ENCODE results near the gene MIER2.

Gene MIER2

DNA sequence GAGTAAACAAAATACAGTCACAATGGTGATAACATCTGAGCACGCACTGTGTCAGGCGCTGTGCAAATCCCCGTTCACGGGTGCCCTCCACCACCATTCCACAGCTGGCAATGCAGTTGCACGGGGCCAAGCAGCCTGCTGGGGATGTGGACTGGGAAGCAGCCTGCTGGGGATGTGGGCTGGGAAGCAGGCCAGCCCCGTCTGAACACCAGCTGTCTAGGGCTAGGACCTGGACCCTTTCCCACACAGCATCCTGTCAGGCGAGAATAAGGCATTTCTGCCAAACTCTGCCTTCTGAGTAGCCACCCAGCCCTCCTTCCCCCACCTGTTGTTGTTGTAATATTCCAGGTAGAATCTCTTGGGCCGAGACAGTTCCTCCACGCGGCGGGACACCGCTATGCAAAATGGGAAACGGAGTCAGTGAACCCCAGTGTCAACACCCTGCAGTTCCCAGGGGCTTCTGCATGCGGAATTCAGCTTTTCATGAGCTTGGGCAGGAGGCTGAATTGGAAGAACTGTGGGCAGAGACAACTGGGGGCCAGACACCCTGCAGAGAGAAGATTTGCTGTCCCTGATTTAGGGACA lies 27.8 kb upstream of the MIER2 start:
- Mint-ChIP-seq H3K4me3 (no peak overlapping the region), H3K4me1 (no peaks in the 10 kb centered on the region)
- no peak for DNase-seq

DNA sequence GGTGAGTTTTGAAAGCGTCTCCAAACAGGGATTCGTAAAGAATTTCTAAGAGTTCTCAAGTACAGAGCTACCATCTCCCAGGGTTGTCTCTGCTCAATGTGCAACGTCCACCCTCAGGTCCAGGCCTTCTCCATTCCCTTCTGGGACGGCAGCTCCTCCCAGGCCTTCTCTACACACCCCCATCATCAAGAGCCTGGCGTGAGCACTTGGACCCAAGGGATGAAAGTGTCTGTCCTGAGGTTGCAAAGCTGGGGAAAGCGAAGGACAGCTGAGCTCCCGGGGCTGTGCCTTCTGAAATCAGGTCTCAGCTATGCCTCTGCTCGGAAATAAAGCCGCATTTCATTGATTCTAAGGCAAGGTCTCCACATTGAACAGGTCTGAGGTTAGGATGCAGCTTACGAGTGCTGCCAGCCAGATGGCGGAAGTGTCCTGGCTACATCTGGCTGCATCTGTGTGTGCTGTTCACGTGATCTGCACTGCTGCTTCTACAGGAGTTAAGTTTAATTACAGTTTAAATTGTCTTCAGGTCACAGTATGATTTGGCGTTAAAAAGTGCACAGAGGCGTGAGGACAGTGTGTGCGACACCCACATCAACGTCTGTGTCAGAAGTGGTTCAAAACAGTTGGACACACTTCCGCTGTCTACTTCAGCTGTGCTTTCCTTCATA lies 27.0 kb upstream of the MIER2 start:
- H3K4me1 Mint-ChIP-seq, result no peaks in the 10 kb centered on the region
- no peaks in the 10 kb centered on the region for H3K9me3 Mint-ChIP-seq
- H3K4me3 Mint-ChIP-seq, result no peak overlapping the region
- CTCF ChIA-PET, result interaction anchor here (1.7 kb wide), 1 partner anchor 139 kb away, joined by 4 read pairs; no protein-coding TSS in a partner anchor
- no peak for DNase-seq
- H3K36me3 Mint-ChIP-seq, result no peaks in the 10 kb centered on the region
- H3K27ac Mint-ChIP-seq, result no peak overlapping the region
- H3K27me3 Mint-ChIP-seq, result peaks cover 38% of the 10 kb centered on the region

More for the DNA sequence above, 27.8 kb upstream of the MIER2 start:
- Mint-ChIP-seq H3K9me3 (no peaks in the 10 kb centered on the region), H3K27ac (no peak overlapping the region), H3K27me3 (peaks cover 33% of the 10 kb centered on the region), H3K36me3 (no peaks in the 10 kb centered on the region)
- CTCF ChIA-PET, result no interaction called here

DNA sequence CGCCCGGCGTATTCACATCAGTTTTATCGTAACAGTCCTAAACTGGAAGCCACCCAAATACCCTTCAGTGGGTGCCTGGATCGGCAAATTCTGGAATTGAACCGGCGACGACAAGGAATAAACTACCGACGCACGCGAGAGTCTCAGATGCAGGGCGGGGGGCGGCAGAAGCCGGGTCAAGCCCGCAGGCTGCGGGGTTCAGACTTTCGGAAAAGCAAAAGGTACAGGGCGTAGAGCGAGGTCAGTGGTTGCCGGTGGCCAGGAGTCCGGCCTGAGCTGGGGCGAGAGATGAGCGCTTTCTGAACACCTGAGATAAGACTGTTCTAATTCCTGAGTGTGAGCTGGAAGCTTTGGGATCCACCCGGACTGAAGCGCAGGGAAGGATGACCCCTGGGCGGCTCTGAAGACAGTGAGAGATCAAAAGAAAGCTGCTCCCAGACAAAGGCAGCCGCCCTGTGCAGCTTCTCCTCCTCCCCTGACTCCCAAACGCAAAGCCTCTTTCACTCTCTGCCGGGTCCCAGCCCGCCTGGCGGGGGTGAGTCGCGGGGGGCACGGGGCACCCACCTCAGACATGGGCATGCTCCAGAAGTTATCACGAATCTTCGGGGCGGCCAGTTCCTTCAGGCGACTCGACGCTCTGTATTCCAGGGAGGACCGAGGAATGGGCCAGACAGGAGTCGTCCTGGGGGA lies 26.2 kb upstream of the MIER2 start:
- no peaks in the 10 kb centered on the region for H3K9me3 Mint-ChIP-seq
- H3K4me1 Mint-ChIP-seq, result no peaks in the 10 kb centered on the region
- no peak overlapping the region for H3K4me3 Mint-ChIP-seq
- peaks cover 38% of the 10 kb centered on the region for H3K27me3 Mint-ChIP-seq
- no peak for DNase-seq
- no peak overlapping the region for H3K27ac Mint-ChIP-seq
- no peaks in the 10 kb centered on the region for H3K36me3 Mint-ChIP-seq
- CTCF ChIA-PET, result interaction anchor here (1.7 kb wide), 1 partner anchor 140 kb away, joined by 4 read pairs; no protein-coding TSS in a partner anchor

DNA sequence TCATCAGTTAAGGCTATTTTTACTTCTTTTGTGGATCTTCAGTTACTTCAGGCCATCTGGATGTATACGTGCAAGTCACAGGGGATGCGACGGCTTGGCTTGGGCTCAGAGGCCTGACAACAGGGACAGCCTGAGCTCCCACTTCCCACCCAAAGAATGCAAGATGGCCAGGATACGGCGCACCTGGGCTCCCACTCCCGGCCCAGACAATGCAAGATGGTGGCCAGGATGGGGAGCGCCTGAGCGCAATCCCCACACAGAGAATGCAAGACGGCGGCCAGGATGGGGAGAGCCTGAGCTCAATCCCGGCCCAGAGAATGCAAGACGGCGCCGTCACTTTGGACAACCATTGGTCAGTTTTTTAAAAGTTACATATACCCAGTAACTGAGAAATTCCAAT lies 25.3 kb upstream of the MIER2 start:
- no peaks in the 10 kb centered on the region for H3K36me3 Mint-ChIP-seq
- H3K9me3 Mint-ChIP-seq, result no peaks in the 10 kb centered on the region
- peaks cover 39% of the 10 kb centered on the region for H3K27me3 Mint-ChIP-seq
- DNase-seq, result no peak
- no peak overlapping the region for H3K27ac Mint-ChIP-seq
- no peak overlapping the region for H3K4me3 Mint-ChIP-seq
- CTCF ChIA-PET, result interaction anchor here (1.7 kb wide), 1 partner anchor 141 kb away, joined by 4 read pairs; no protein-coding TSS in a partner anchor
- no peaks in the 10 kb centered on the region for H3K4me1 Mint-ChIP-seq

DNA sequence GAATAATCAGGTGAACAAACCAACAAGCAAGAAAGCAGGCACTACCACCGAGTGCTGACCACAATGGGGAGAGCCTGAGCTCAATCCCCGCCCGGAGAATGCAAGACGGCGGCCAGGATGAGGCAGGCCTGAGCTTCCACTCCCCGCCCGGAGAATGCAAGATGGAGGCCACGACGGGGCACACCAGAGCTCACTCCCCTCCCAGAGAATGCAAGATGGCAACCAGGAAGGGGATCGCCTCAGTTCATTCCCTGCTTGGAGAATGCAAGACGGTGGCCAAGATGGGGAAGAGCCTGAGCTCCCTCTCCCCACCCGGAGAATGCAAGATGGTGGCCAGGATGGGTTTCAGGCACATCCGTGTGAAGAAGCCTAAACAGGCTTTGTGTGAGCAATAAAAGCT lies 24.7 kb upstream of the MIER2 start:
- no peaks in the 10 kb centered on the region for H3K9me3 Mint-ChIP-seq
- H3K27ac Mint-ChIP-seq, result no peak overlapping the region
- no peak for DNase-seq
- H3K36me3 Mint-ChIP-seq, result no peaks in the 10 kb centered on the region
- no peak overlapping the region for H3K4me3 Mint-ChIP-seq
- H3K27me3 Mint-ChIP-seq, result peaks cover 33% of the 10 kb centered on the region
- H3K4me1 Mint-ChIP-seq, result no peaks in the 10 kb centered on the region
- CTCF ChIA-PET, result no interaction called here

DNA sequence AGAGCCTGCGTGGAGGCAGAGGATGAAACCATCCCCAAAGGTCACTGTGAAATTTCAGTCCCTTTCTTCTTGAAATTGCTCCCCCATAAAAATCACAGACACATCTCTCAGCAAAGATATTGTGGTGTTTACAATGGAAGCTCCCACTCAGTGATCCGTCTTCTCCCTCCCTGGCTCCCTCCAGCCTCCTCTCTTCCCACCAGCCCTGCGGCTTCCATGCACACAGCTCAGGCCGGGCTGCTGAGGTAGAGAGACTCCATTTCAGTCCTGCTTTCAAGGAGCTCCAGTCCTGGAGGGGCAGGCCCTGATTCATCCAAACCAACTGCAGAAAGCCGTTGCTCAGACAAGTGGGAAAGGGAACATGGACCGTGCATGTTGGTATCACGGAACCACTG lies 24.0 kb upstream of the MIER2 start:
- Mint-ChIP-seq H3K4me3 (no peak overlapping the region), H3K27me3 (peaks cover 29% of the 10 kb centered on the region), H3K36me3 (no peaks in the 10 kb centered on the region), H3K9me3 (no peaks in the 10 kb centered on the region), H3K27ac (no peak overlapping the region), H3K4me1 (no peaks in the 10 kb centered on the region)
- DNase-seq, result no peak
- CTCF ChIA-PET, result no interaction called here

DNA sequence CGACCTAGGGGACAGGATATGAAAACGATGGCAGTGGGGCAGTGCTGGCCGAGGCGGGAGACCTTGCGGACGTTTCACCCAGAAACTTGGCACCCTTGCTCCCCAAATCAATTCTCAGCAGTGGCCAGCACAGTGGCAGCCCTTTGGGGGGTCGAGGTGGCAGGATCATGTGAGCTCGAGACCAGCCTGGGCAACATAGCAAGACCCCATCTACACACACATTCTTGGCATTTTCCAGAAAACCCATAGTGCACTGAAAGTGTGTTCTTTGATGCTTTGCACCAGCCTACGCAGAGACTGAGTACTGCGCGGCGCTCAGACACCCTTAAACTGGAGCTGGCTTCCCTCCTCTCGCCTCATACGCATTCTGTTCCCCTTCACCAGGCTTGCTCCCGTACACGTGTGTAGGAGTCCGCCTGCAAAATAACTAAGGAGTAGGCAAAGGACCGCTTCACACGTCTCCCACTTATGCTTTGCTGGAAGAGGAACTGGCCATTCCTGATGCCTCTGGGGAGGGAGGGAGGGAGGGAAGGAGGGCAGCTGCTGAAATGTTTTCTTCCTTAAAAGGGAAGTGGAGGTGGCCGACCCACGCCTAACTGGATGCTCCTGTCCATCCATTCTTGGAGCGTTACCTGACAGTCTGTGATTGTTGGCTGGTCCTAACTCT lies 23.5 kb upstream of the MIER2 start:
- Mint-ChIP-seq H3K4me3 (no peak overlapping the region), H3K36me3 (no peaks in the 10 kb centered on the region), H3K27me3 (peaks cover 29% of the 10 kb centered on the region), H3K9me3 (no peaks in the 10 kb centered on the region), H3K27ac (no peak overlapping the region), H3K4me1 (no peaks in the 10 kb centered on the region)
- no peak for DNase-seq
- CTCF ChIA-PET, result no interaction called here

DNA sequence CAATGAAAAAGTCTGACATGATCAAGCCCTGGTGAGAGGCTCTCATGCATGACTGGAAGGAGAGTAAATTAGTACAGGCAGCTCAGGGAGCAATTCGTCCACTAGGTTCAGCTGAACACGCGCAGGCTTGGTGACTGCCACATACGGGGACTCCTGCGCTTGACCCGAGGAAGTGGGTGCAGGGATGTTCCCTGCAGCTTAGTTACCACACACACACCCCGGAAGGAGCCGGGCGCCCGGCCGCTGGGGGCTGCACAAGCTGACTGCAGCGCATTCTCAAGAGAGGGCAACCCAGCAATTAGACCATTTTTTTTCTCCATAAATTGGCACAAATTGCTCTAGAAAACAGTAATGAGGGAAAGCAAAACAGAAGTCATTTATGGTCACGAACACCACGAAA lies 23.0 kb upstream of the MIER2 start:
- Mint-ChIP-seq H3K27me3 (peaks cover 26% of the 10 kb centered on the region), H3K4me1 (no peaks in the 10 kb centered on the region)
- CTCF ChIA-PET, result no interaction called here

DNA sequence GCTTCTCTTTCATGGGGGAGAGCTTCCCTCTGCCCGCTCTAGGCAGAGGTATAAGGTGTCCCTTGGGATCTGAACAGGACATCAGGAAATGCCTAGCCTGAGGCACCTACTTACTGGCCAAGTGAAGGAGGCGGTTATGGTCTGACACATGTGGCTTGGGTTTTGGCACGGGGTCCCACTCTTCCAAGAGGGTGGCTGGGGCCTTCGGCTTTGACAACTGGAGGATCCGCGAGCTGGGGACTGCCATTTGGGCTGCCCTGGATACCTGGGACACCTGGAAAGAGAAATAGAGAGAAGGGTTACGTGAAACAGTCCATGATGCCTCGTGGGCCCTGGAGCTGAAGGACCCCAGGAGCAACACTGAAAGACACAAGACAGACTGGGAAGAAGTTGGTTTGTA lies 22.4 kb upstream of the MIER2 start:
- no peaks in the 10 kb centered on the region for H3K9me3 Mint-ChIP-seq
- H3K36me3 Mint-ChIP-seq, result no peaks in the 10 kb centered on the region
- DNase-seq, result no peak
- peaks cover 25% of the 10 kb centered on the region for H3K27me3 Mint-ChIP-seq
- no peak overlapping the region for H3K4me3 Mint-ChIP-seq
- no peak overlapping the region for H3K27ac Mint-ChIP-seq
- CTCF ChIA-PET, result no interaction called here
- H3K4me1 Mint-ChIP-seq, result no peaks in the 10 kb centered on the region

More for the DNA sequence above, 23.0 kb upstream of the MIER2 start:
- no peak overlapping the region for H3K4me3 Mint-ChIP-seq
- H3K36me3 Mint-ChIP-seq, result no peaks in the 10 kb centered on the region
- no peak for DNase-seq
- no peak overlapping the region for H3K27ac Mint-ChIP-seq
- no peaks in the 10 kb centered on the region for H3K9me3 Mint-ChIP-seq

DNA sequence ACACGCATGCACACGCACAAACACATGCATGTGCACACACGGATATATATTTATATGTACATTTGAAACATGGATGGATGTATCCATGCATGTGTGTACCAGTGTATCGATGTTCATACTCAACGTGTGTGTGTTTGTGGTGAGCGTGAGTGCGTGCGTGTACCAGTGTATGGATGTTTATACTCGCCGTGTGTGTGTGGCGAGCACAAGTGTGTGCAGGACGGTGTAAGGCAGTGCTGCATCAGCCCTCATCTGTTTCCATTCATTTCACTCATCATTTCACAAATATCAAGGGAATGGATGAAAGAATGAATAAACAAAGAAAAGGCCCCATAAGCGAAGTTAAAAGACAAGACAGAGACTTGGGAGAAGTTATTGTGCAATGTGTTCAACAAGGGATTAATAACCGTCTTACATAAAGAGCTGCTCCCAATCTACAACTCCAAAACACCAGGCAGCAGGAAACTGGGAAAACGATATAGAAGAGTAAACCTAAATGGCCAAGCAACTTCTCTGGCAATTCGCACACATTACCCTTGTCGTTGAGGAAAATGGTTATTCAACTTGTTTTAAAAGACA lies 21.7 kb upstream of the MIER2 start:
- H3K4me3 Mint-ChIP-seq, result no peak overlapping the region
- H3K4me1 Mint-ChIP-seq, result no peaks in the 10 kb centered on the region
- no peaks in the 10 kb centered on the region for H3K9me3 Mint-ChIP-seq
- CTCF ChIA-PET, result no interaction called here
- DNase-seq, result no peak
- no peak overlapping the region for H3K27ac Mint-ChIP-seq
- H3K27me3 Mint-ChIP-seq, result peaks cover 22% of the 10 kb centered on the region
- H3K36me3 Mint-ChIP-seq, result no peaks in the 10 kb centered on the region

DNA sequence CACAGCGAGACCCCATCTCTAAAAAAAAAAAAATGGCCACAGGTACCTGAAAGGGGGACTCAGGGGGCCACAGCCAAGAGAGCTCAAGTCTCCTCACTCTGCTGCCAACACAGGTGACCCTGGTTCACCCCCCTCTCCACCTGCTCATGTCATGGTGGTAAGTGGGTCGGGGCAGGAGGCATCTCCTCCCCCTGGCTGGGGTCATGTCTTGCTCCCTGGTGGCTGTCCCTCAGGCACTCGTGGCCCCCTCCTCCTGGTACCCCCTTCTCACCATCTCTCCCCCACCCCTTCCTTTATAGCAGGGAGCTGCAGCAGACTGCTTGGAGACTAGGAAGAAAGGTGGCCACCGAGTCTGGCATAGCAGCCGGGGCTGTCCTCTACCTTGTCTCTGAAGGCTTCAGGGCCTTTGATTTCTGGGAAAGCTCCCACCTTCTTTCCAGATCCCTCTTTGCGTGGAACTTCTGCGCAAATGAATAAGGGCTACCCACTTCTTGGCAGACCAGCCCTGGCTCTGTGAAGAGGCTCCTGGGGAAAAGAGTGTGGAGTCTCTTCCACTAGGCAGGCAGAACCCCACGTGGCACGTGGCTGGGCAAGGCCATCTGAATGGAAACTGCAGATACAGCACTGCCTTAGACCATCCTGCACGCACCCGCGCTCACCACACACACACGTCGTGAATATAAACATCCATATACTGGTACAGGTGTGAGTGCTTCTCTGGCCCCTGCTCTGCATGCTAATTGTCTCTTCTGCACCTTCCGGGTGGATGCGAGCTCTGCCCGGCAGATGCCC lies 20.1 kb upstream of the MIER2 start:
- Mint-ChIP-seq H3K4me3 (no peak overlapping the region), H3K27ac (no peak overlapping the region), H3K27me3 (peaks cover 15% of the 10 kb centered on the region), H3K9me3 (no peaks in the 10 kb centered on the region), H3K4me1 (no peaks in the 10 kb centered on the region), H3K36me3 (no peaks in the 10 kb centered on the region)
- DNase-seq, result no peak
- CTCF ChIA-PET, result no interaction called here

DNA sequence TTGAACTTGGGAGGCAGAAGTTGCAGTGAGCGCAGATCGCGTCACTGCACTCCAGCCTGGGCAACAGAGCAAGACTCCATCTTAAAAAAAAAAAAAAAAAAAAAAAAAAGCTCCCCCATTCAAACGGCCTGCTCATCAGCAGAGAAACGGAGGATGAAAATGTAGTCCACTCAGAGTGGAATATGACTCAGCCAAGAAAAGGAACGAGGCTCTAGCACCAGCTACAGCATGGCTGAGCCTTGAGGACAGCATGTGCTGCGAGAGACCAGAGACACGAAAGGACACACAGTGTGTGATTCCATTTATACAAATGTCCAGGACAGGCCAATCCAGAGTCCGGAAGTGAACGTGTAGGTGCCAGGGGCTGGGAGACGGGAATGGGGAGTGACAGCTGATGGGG lies 18.1 kb upstream of the MIER2 start:
- Mint-ChIP-seq H3K9me3 (peaks cover 2% of the 10 kb centered on the region), H3K4me3 (no peak overlapping the region), H3K27ac (no peak overlapping the region), H3K4me1 (no peaks in the 10 kb centered on the region), H3K36me3 (no peaks in the 10 kb centered on the region), H3K27me3 (peaks cover 11% of the 10 kb centered on the region)
- no peak for DNase-seq
- CTCF ChIA-PET, result no interaction called here

DNA sequence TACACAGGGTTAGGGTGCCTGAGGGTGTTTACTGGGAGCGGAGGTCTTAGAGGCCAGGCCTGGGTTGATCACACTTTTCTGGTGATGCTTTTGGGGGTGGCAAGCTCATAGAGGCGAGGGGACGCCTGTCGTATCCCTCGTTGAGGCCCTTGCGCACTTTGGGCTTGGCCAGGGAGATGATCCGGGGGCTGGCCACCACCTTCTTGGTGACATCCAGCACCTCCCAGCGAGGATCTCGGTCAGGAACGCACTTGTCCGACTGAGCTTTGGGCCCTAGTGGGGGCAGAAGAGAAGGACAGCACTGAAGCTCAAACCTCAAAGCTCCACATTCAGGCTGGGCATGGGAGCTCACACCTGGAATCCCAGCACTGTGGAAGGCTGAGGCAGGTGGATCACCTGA lies 17.6 kb upstream of the MIER2 start:
- no peaks in the 10 kb centered on the region for H3K4me1 Mint-ChIP-seq
- DNase-seq, result no peak
- peaks cover 10% of the 10 kb centered on the region for H3K27me3 Mint-ChIP-seq
- CTCF ChIA-PET, result no interaction called here
- peaks cover 5% of the 10 kb centered on the region for H3K9me3 Mint-ChIP-seq
- H3K4me3 Mint-ChIP-seq, result no peak overlapping the region
- H3K27ac Mint-ChIP-seq, result no peak overlapping the region
- H3K36me3 Mint-ChIP-seq, result no peaks in the 10 kb centered on the region

DNA sequence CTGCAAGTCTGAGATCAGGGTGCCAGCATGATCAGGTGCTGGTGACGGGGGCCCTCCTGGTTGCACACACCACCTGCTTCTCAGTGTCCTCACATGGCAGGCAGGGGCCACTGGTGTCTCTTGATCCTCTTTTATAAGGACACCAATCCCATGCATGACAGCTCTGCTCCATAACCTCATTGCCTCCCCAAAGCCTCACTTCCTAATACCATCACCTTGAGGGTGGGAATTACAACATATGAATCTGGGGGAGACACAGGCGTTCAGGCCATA lies 15.0 kb upstream of the MIER2 start:
- Mint-ChIP-seq H3K36me3 (no peaks in the 10 kb centered on the region), H3K27ac (no peak overlapping the region), H3K4me3 (no peak overlapping the region), H3K4me1 (no peaks in the 10 kb centered on the region), H3K27me3 (no peaks in the 10 kb centered on the region), H3K9me3 (peaks cover 14% of the 10 kb centered on the region)
- CTCF ChIA-PET, result no interaction called here
- DNase-seq, result no peak

All from activated naive CD4-positive, alpha-beta T cell treated with anti-CD3 and anti-CD28 coated beads, Interleukin-2, amount 10 ng/mL, durations not matched to agents 7 days and 5 days (primary cell).